WTC11 (cell line): ENCODE results near the gene TTC28.

Source experiments
- ESRRA ChIP-seq: sonication (generic); formaldehyde crosslinking; IDR thresholded peaks from 2 replicates; pipeline ENCODE4 v1.8.1; 2022; ENCODE audit warnings: mild to moderate bottlenecking, missing genetic modification reagents, borderline replicate concordance
- FOXJ3 ChIP-seq: sonication (generic); formaldehyde crosslinking; IDR thresholded peaks from 2 replicates; pipeline ENCODE4 v1.9.0; 2021; ENCODE audit warnings: missing genetic modification reagents, mild to moderate bottlenecking, borderline replicate concordance
- FOXK1 ChIP-seq: sonication (generic); formaldehyde crosslinking; IDR thresholded peaks from 2 replicates; pipeline ENCODE4 v1.8.0; 2022; ENCODE audit warnings: mild to moderate bottlenecking, moderate library complexity, missing genetic modification reagents
- NFE2L1 ChIP-seq: sonication (generic); formaldehyde crosslinking; IDR thresholded peaks from 2 replicates; pipeline ENCODE4 v1.8.1; 2023; ENCODE audit warnings: missing genetic modification reagents
- NR1H2 ChIP-seq: sonication (generic); formaldehyde crosslinking; IDR thresholded peaks from 2 replicates; pipeline ENCODE4 v1.9.0; 2021; ENCODE audit warnings: mild to moderate bottlenecking, moderate library complexity, missing genetic modification reagents
- SMAD4 ChIP-seq: sonication (generic); formaldehyde crosslinking; IDR thresholded peaks from 2 replicates; pipeline ENCODE4 v1.8.0; 2022; ENCODE audit warnings: mild to moderate bottlenecking, missing genetic modification reagents
- ZNF121 ChIP-seq: sonication (generic); formaldehyde crosslinking; IDR thresholded peaks from 2 replicates; pipeline ENCODE4 v1.8.0; 2023; ENCODE audit warnings: missing genetic modification reagents
- TF ChIP-seq, protein P1 (sequence below): fragments of 200-600 bp; IDR thresholded peaks from 2 replicates; pipeline ENCODE4 v1.8.0; 2022; ENCODE audit warnings: antibody characterized with exemption
- TF ChIP-seq, protein P2 (sequence below): sonication (generic); formaldehyde crosslinking; conservative IDR thresholded peaks from 2 replicates; pipeline ENCODE4 v1.8.1; 2022; ENCODE audit warnings: mild to moderate bottlenecking, missing genetic modification reagents
- TF ChIP-seq, protein P3 (sequence below): sonication (generic); formaldehyde crosslinking; IDR thresholded peaks from 2 replicates; pipeline ENCODE4 v1.8.0; 2023; ENCODE audit warnings: missing genetic modification reagents, mild to moderate bottlenecking, borderline replicate concordance
- TF ChIP-seq, protein P4 (sequence below): sonication (generic); formaldehyde crosslinking; IDR thresholded peaks from 2 replicates; pipeline ENCODE4 v1.8.0; 2022; ENCODE audit warnings: missing genetic modification reagents

DNA sequence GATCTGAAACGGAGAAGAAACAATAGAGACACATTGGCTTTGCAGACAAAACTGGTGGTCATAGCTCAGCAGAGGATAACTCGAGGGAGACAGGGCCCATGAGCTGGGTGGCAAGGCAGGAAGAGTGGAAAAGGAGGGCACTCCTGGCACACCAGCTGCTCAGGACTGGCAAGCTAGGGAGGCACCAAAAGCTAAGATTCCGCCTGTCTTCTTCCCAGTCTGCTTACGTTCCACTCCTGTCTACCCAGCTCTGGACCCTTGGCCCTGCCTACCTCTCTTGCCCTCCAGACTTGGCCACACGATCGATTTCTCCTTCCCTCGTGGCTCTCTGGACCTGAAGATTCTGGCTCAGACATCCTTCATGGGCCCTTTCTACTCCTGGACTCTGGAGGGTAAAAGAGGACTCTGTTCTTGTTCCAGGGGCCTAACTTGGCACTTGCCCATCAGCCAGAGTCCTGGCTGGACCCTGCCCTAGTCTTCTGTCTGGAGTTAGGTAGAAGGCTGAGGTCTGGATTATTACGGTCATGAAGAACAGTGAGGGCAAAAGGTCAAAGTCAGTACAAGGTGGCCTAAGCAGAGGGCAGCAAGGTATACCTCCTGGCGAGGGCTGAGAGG, 645.4 kb downstream of the TTC28 start:
- TF ChIP-seq FOXK1 (CRISPR knock-in tag) = no peak
- no peak for TF ChIP-seq SMAD4
- TF ChIP-seq ZNF121 (CRISPR knock-in tag) = no peak
- TF ChIP-seq, protein P1, sequence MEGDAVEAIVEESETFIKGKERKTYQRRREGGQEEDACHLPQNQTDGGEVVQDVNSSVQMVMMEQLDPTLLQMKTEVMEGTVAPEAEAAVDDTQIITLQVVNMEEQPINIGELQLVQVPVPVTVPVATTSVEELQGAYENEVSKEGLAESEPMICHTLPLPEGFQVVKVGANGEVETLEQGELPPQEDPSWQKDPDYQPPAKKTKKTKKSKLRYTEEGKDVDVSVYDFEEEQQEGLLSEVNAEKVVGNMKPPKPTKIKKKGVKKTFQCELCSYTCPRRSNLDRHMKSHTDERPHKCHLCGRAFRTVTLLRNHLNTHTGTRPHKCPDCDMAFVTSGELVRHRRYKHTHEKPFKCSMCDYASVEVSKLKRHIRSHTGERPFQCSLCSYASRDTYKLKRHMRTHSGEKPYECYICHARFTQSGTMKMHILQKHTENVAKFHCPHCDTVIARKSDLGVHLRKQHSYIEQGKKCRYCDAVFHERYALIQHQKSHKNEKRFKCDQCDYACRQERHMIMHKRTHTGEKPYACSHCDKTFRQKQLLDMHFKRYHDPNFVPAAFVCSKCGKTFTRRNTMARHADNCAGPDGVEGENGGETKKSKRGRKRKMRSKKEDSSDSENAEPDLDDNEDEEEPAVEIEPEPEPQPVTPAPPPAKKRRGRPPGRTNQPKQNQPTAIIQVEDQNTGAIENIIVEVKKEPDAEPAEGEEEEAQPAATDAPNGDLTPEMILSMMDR = no peak
- TF ChIP-seq, protein P2, sequence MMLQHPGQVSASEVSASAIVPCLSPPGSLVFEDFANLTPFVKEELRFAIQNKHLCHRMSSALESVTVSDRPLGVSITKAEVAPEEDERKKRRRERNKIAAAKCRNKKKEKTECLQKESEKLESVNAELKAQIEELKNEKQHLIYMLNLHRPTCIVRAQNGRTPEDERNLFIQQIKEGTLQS = no peak
- no peak for TF ChIP-seq NFE2L1 (CRISPR knock-in tag)
- TF ChIP-seq FOXJ3 = no peak
- no peak for TF ChIP-seq ESRRA (CRISPR knock-in tag)
- TF ChIP-seq, protein P3, sequence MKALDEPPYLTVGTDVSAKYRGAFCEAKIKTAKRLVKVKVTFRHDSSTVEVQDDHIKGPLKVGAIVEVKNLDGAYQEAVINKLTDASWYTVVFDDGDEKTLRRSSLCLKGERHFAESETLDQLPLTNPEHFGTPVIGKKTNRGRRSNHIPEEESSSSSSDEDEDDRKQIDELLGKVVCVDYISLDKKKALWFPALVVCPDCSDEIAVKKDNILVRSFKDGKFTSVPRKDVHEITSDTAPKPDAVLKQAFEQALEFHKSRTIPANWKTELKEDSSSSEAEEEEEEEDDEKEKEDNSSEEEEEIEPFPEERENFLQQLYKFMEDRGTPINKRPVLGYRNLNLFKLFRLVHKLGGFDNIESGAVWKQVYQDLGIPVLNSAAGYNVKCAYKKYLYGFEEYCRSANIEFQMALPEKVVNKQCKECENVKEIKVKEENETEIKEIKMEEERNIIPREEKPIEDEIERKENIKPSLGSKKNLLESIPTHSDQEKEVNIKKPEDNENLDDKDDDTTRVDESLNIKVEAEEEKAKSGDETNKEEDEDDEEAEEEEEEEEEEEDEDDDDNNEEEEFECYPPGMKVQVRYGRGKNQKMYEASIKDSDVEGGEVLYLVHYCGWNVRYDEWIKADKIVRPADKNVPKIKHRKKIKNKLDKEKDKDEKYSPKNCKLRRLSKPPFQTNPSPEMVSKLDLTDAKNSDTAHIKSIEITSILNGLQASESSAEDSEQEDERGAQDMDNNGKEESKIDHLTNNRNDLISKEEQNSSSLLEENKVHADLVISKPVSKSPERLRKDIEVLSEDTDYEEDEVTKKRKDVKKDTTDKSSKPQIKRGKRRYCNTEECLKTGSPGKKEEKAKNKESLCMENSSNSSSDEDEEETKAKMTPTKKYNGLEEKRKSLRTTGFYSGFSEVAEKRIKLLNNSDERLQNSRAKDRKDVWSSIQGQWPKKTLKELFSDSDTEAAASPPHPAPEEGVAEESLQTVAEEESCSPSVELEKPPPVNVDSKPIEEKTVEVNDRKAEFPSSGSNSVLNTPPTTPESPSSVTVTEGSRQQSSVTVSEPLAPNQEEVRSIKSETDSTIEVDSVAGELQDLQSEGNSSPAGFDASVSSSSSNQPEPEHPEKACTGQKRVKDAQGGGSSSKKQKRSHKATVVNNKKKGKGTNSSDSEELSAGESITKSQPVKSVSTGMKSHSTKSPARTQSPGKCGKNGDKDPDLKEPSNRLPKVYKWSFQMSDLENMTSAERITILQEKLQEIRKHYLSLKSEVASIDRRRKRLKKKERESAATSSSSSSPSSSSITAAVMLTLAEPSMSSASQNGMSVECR (CRISPR knock-in tag) = no peak
- TF ChIP-seq, protein P4, sequence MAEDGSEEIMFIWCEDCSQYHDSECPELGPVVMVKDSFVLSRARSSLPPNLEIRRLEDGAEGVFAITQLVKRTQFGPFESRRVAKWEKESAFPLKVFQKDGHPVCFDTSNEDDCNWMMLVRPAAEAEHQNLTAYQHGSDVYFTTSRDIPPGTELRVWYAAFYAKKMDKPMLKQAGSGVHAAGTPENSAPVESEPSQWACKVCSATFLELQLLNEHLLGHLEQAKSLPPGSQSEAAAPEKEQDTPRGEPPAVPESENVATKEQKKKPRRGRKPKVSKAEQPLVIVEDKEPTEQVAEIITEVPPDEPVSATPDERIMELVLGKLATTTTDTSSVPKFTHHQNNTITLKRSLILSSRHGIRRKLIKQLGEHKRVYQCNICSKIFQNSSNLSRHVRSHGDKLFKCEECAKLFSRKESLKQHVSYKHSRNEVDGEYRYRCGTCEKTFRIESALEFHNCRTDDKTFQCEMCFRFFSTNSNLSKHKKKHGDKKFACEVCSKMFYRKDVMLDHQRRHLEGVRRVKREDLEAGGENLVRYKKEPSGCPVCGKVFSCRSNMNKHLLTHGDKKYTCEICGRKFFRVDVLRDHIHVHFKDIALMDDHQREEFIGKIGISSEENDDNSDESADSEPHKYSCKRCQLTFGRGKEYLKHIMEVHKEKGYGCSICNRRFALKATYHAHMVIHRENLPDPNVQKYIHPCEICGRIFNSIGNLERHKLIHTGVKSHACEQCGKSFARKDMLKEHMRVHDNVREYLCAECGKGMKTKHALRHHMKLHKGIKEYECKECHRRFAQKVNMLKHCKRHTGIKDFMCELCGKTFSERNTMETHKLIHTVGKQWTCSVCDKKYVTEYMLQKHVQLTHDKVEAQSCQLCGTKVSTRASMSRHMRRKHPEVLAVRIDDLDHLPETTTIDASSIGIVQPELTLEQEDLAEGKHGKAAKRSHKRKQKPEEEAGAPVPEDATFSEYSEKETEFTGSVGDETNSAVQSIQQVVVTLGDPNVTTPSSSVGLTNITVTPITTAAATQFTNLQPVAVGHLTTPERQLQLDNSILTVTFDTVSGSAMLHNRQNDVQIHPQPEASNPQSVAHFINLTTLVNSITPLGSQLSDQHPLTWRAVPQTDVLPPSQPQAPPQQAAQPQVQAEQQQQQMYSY (CRISPR knock-in tag) = no peak
- no peak for TF ChIP-seq NR1H2
